Measurements from ENCODE around the gene SAXO1. TPM values are rescaled to one million over a fixed set of nuclear protein-coding genes. Genes with fewer than 3 reads are reported as not detected.
"Not testable (repeated sequence)": the region's sequence is repeated elsewhere in the genome, so short reads cannot be mapped to it uniquely, and the experiment has no call there.

The SAXO1 gene
- total RNA-seq, 1 donor from 2014 or later, result 0.15 TPM

GRCh38 chr9:18941060-18941740 lies 91.8 kb downstream of the SAXO1 start:
- Histone ChIP-seq H3K36me3 (no peaks in the 10 kb centered on the region), H3K27ac (no peak overlapping the region), H3K27me3 (ENCODE audit: low read depth) (no peaks in the 10 kb centered on the region), H3K9me3 (no peaks in the 10 kb centered on the region), H3K4me3 (no peak overlapping the region), H3K4me1 (no peaks in the 10 kb centered on the region)
- no peak for ATAC-seq
- intact Hi-C loops (cut with DNase I), result no loop called here
- TF ChIP-seq, protein P1, sequence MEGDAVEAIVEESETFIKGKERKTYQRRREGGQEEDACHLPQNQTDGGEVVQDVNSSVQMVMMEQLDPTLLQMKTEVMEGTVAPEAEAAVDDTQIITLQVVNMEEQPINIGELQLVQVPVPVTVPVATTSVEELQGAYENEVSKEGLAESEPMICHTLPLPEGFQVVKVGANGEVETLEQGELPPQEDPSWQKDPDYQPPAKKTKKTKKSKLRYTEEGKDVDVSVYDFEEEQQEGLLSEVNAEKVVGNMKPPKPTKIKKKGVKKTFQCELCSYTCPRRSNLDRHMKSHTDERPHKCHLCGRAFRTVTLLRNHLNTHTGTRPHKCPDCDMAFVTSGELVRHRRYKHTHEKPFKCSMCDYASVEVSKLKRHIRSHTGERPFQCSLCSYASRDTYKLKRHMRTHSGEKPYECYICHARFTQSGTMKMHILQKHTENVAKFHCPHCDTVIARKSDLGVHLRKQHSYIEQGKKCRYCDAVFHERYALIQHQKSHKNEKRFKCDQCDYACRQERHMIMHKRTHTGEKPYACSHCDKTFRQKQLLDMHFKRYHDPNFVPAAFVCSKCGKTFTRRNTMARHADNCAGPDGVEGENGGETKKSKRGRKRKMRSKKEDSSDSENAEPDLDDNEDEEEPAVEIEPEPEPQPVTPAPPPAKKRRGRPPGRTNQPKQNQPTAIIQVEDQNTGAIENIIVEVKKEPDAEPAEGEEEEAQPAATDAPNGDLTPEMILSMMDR (IDR thresholded peaks at IDR 0.05), result no peak
- no peak for DNase-seq

DNA sequence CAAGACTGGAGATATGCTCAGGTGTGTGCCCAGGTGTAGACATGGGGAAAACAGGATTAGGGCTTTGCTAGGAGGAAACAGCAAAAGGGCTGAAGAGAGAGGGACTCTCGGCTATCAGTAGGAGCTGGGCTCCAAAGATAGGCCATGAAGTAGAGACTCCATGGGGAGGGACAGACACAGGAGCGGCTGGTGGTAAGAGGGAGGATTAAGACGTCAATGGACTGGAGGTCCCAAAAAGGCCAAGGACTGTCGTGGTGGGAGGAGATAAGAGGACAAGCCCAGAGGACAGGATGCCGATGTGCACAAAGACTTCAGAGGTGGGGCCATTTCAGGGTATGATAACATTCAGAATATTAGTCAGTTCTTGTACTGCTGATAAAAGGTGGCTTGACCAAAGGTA lies 93.1 kb downstream of the SAXO1 start:
- Histone ChIP-seq H3K4me3 (no peak overlapping the region), H3K27me3 (ENCODE audit: low read depth) (no peaks in the 10 kb centered on the region), H3K4me1 (no peaks in the 10 kb centered on the region), H3K36me3 (no peaks in the 10 kb centered on the region), H3K9me3 (no peaks in the 10 kb centered on the region), H3K27ac (no peak overlapping the region)
- ATAC-seq, result no peak
- DNase-seq, result no peak
- intact Hi-C loops (cut with DNase I), result no loop called here
- TF ChIP-seq, protein P1 (IDR thresholded peaks at IDR 0.05), result no peak

DNA sequence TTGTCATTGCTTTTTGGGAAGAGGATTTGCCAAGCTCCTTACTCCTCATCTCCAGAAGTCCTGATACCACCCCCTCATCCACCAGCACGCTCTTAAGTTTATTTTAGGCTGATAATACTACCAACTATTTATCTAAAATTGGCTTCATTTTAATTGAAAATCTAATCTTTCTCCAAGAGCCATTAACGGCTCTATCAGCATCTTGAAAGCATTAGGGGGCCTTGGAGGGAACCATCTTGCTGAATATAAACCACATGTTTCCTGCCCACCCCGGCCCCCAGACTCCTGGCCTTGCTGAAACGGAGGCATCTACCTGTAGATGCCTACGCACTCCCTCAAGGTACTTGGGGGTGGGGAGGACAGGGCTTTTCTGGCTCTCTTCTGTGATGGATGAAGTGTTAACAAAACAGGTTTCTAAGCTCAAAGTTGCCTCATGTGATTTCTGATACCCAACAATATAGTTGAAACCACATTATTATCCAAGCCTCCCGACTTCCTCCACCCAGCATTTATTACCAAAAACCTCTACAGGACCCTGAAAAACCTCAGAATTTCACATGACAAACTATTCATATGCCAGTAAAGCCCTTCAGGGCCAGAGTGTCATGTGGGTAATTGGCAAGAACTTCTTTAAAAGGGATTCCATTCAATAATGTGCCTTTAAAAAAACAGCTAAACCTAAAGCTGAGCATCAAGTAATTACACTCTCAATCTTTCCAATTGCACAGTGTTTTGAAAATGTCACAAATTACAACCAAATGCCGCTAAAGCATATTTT lies 96.7 kb downstream of the SAXO1 start:
- no peaks in the 10 kb centered on the region for H3K27me3 ChIP-seq (ENCODE audit: low read depth)
- intact Hi-C loops (cut with DNase I), result no loop called here
- no peak overlapping the region for H3K4me3 ChIP-seq
- TF ChIP-seq, protein P1 (IDR thresholded peaks at IDR 0.05), result no peak
- H3K4me1 ChIP-seq, result no peaks in the 10 kb centered on the region
- no peaks in the 10 kb centered on the region for H3K36me3 ChIP-seq
- DNase-seq, result no peak
- H3K27ac ChIP-seq, result no peak overlapping the region
- no peak for ATAC-seq
- no peaks in the 10 kb centered on the region for H3K9me3 ChIP-seq

DNA sequence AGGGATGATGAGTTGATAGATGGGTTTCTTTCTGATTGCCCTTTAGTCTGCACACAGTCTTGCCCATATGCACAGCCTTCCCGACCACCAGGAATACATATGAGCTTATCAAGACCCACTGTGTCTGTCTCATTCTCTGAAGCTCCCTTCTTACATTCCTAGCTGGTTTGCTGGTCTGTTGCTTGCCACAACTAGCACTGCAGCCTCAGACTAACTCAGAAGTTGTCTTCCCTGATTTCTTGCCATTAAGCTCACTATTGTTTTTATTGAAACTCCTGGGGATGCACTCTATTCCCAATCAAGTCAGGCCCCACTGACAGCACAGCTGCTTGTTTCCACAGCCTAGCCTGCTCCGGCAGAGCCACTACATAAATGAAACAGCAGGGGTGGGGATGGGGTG lies 97.5 kb downstream of the SAXO1 start:
- Histone ChIP-seq H3K4me1 (no peaks in the 10 kb centered on the region), H3K4me3 (no peak overlapping the region), H3K9me3 (no peaks in the 10 kb centered on the region), H3K36me3 (no peaks in the 10 kb centered on the region), H3K27me3 (ENCODE audit: low read depth) (no peaks in the 10 kb centered on the region), H3K27ac (no peak overlapping the region)
- DNase-seq, result no peak
- TF ChIP-seq, protein P1 (IDR thresholded peaks at IDR 0.05), result no peak
- intact Hi-C loops (cut with DNase I), result no loop called here
- ATAC-seq, result no peak

GRCh38 chr9:18930611-18931010 lies 102.4 kb downstream of the SAXO1 start:
- H3K27ac ChIP-seq; H3K4me1 ChIP-seq; H3K27me3 ChIP-seq (ENCODE audit: low read depth); ATAC-seq; H3K9me3 ChIP-seq; intact Hi-C loops (cut with DNase I); DNase-seq; H3K36me3 ChIP-seq; H3K4me3 ChIP-seq: not testable (repeated sequence)

- H3K27ac ChIP-seq, result no peak overlapping the region
- intact Hi-C loops (cut with DNase I), result no loop called here
- no peak overlapping the region for H3K4me3 ChIP-seq
- H3K4me1 ChIP-seq, result no peaks in the 10 kb centered on the region
- no peaks in the 10 kb centered on the region for H3K27me3 ChIP-seq (ENCODE audit: low read depth)
- no peaks in the 10 kb centered on the region for H3K36me3 ChIP-seq
- H3K9me3 ChIP-seq, result no peaks in the 10 kb centered on the region
- no peak for ATAC-seq
- TF ChIP-seq, protein P1 (IDR thresholded peaks at IDR 0.05), result no peak
- no peak for DNase-seq
These were observed 104.3 kb downstream of the SAXO1 start for GRCh38 chr9:18928711-18929110.
